HepG2 (cell line): ENCODE measurements around the gene SGF29. TPM values are rescaled to one million over a fixed set of nuclear protein-coding genes. Genes with fewer than 3 reads are reported as not detected.

Experiments used
- ARID2 ChIP-seq: sonication (generic); formaldehyde crosslinking; IDR thresholded peaks from 2 replicates; pipeline ENCODE4 v1.8.1; 2022; ENCODE audit warnings: mild to moderate bottlenecking, missing genetic modification reagents, borderline replicate concordance
- ARNT ChIP-seq: fragments of 450-650 bp; IDR thresholded peaks from 2 replicates; pipeline ENCODE4 v1.6.1; 2017
- EEA1 ChIP-seq: sonication (generic); formaldehyde crosslinking; IDR thresholded peaks from 2 replicates; pipeline ENCODE4 v1.5.1; 2020; ENCODE audit warnings: mild to moderate bottlenecking, missing genetic modification reagents, borderline replicate concordance
- ELF3 ChIP-seq: IDR thresholded peaks from 2 replicates; pipeline ENCODE4 v1.6.1; 2016; ENCODE audit warnings: missing genetic modification reagents, missing compliant biosample characterization
- ERF ChIP-seq: IDR thresholded peaks from 2 replicates; pipeline ENCODE4 v1.6.1; 2018; ENCODE audit warnings: missing biosample characterization, missing genetic modification reagents
- ETV5 ChIP-seq: IDR thresholded peaks from 2 replicates; pipeline ENCODE4 v1.6.1; 2018; ENCODE audit warnings: missing biosample characterization, missing genetic modification reagents, inconsistent platforms, borderline replicate concordance
- FOSL2 ChIP-seq: sonication (generic); formaldehyde crosslinking; IDR thresholded peaks from 2 replicates; pipeline ENCODE4 v1.4.0; 2020; ENCODE audit warnings: missing genetic modification reagents
- GPBP1L1 ChIP-seq: sonication (generic); formaldehyde crosslinking; IDR thresholded peaks from 2 replicates; pipeline ENCODE4 v1.5.0; 2020; ENCODE audit warnings: mild to moderate bottlenecking, missing genetic modification reagents
- IRX3 ChIP-seq: sonication (generic); formaldehyde crosslinking; IDR thresholded peaks from 2 replicates; pipeline ENCODE4 v1.8.1; 2023; ENCODE audit warnings: mild to moderate bottlenecking, low read depth, missing genetic modification reagents, borderline replicate concordance
- ISL2 ChIP-seq: sonication (generic); formaldehyde crosslinking; IDR thresholded peaks from 2 replicates; pipeline ENCODE4 v1.5.0; 2020; ENCODE audit warnings: missing genetic modification reagents
- MED8 ChIP-seq: sonication (generic); formaldehyde crosslinking; IDR thresholded peaks from 2 replicates; pipeline ENCODE4 v1.8.1; 2023; ENCODE audit warnings: mild to moderate bottlenecking, missing genetic modification reagents; ENCODE audit not compliant: insufficient replicate concordance
- MTA3 ChIP-seq: sonication (generic); formaldehyde crosslinking; IDR thresholded peaks from 2 replicates; pipeline ENCODE4 v1.4.0; 2020; ENCODE audit warnings: missing genetic modification reagents
- PHF20 ChIP-seq: sonication (generic); formaldehyde crosslinking; IDR thresholded peaks from 2 replicates; pipeline ENCODE4 v1.5.0; 2020; ENCODE audit warnings: mild to moderate bottlenecking, missing genetic modification reagents
- SMC3 ChIP-seq: IDR thresholded peaks from 2 replicates; pipeline ENCODE4 v1.6.1; 2011; ENCODE audit warnings: low read length, improper control_type of control experiment
- SOX6 ChIP-seq, 2 experiments: fragments of 450-650 bp in 1 of 2; sonication (generic) in 1 of 2; formaldehyde crosslinking in 1 of 2; IDR thresholded peaks; 2 replicates each; pipeline versions ENCODE4 v1.4.0 to v1.6.1; 2017 to 2020; ENCODE audit warnings: antibody characterized with exemption in 1 of 2, mild to moderate bottlenecking in 1 of 2, missing genetic modification reagents in 1 of 2
- TCF12 ChIP-seq, 2 experiments: fragments of 450-650 bp in 1 of 2; sonication (generic) in 1 of 2; formaldehyde crosslinking in 1 of 2; IDR thresholded peaks; 2 replicates each; pipeline versions ENCODE4 v1.6.1 to v1.8.0; 2017 to 2022; ENCODE audit warnings: antibody characterized with exemption in 1 of 2, mild to moderate bottlenecking in 1 of 2, missing genetic modification reagents in 1 of 2, moderate library complexity in 1 of 2
- THAP11 ChIP-seq: IDR thresholded peaks from 2 replicates; pipeline ENCODE4 v1.6.1; 2016; ENCODE audit warnings: missing biosample characterization, missing genetic modification reagents
- ZKSCAN1 ChIP-seq: fragments of 150-350 bp; IDR thresholded peaks from 2 replicates; pipeline ENCODE4 v1.6.1; 2014; ENCODE audit warnings: low read length
- ZKSCAN5 ChIP-seq: sonication (generic); formaldehyde crosslinking; IDR thresholded peaks from 2 replicates; pipeline ENCODE4 v1.5.1; 2020; ENCODE audit warnings: mild to moderate bottlenecking, missing genetic modification reagents
- ZMYM2 ChIP-seq: sonication (generic); formaldehyde crosslinking; IDR thresholded peaks from 2 replicates; pipeline ENCODE4 v1.8.0; 2022; ENCODE audit warnings: mild to moderate bottlenecking, missing genetic modification reagents
- ZNF24 ChIP-seq: fragments of 450-650 bp; IDR thresholded peaks from 2 replicates; pipeline ENCODE4 v1.6.1; 2017; ENCODE audit warnings: antibody characterized with exemption, mild to moderate bottlenecking
- ZNF343 ChIP-seq: sonication (generic); formaldehyde crosslinking; IDR thresholded peaks from 2 replicates; pipeline ENCODE4 v1.4.0; 2020; ENCODE audit warnings: mild to moderate bottlenecking, missing genetic modification reagents
- ZNF441 ChIP-seq: sonication (generic); formaldehyde crosslinking; IDR thresholded peaks from 2 replicates; pipeline ENCODE4 v1.7.0; 2021; ENCODE audit warnings: missing genetic modification reagents, borderline replicate concordance
- ZNF564 ChIP-seq: sonication (generic); formaldehyde crosslinking; IDR thresholded peaks from 2 replicates; pipeline ENCODE4 v1.8.1; 2023; ENCODE audit warnings: mild to moderate bottlenecking, missing genetic modification reagents
- ZNF724P ChIP-seq: sonication (generic); formaldehyde crosslinking; IDR thresholded peaks from 2 replicates; pipeline ENCODE4 v1.8.0; 2022; ENCODE audit warnings: missing genetic modification reagents, borderline replicate concordance
- ZSCAN25 ChIP-seq: sonication (generic); formaldehyde crosslinking; IDR thresholded peaks from 2 replicates; pipeline ENCODE4 v1.8.0; 2022; ENCODE audit warnings: mild to moderate bottlenecking, missing genetic modification reagents
- ZXDC ChIP-seq: sonication (generic); formaldehyde crosslinking; IDR thresholded peaks from 2 replicates; pipeline ENCODE4 v1.5.0; 2020; ENCODE audit warnings: mild to moderate bottlenecking, missing genetic modification reagents
- polyA plus RNA-seq, 8 experiments: library from polyadenylated mRNA; depleted of rRNA in 3 of 8; stranded (reverse) in 7 of 8; unstranded in 1 of 8; fragments of >200 nt; fragmentation: Illumina TruSeq in 4 of 8; extraction: Trizol in 4 of 8; gene quantifications; 2 replicates each; pipeline versions ENCODE4 v1.2.1 to v1.2.3, GENCODE V29; 2011 to 2016; ENCODE audit warnings: low read depth in 4 of 8, missing spikeins in 1 of 8, mixed read lengths in 1 of 8; ENCODE audit not compliant: insufficient read depth in 1 of 8
- total RNA-seq, 5 experiments: library from RNA; depleted of rRNA; stranded (reverse); fragments of >200 nt; fragmentation: Illumina TruSeq; extraction: Trizol; gene quantifications; 2 replicates each; pipeline ENCODE4 v1.2.3, GENCODE V29; 2016; ENCODE audit warnings: low read depth in 1 of 5

Gene SGF29
- total and polyA plus RNA-seq, 2 of the 13 experiments (the other 11 are each of a cell fraction or from before 2014, with no cell fraction given), result 5.0 to 29.4 TPM

GRCh38 chr16:28553776-28554633 lies at the start of gene SGF29 (continued):
- TF ChIP-seq ZSCAN25 (CRISPR knock-in tag) (peak; percentile 89), SMC3 (no peak), ZKSCAN1 (no peak), IRX3 (CRISPR knock-in tag) (peak; percentile 89; the same call in 1 of the 2 replicates), MED8 (CRISPR knock-in tag) (peak; percentile 45), MTA3 (no peak), ISL2 (CRISPR knock-in tag) (peak; percentile 76), ZMYM2 (CRISPR knock-in tag) (peak; percentile 85), PHF20 (CRISPR knock-in tag) (peak; percentile 83), ZNF724P (CRISPR knock-in tag) (peak; percentile 88; the same call in 1 of the 2 replicates), GPBP1L1 (CRISPR knock-in tag) (no peak), ERF (CRISPR knock-in tag) (peak; percentile 95), SOX6 (IDR thresholded peaks at IDR 0.05) (no peak), SOX6 (CRISPR knock-in tag; IDR thresholded peaks at IDR 0.05) (0 out of 2 replicates have a peak, but pooled peaks have one; percentile 60), TCF12 (IDR thresholded peaks at IDR 0.05) (no peak), TCF12 (CRISPR knock-in tag; IDR thresholded peaks at IDR 0.05) (peak; percentile 25; the same call in 1 of the 2 replicates), ZNF24 (no peak; the same call in 1 of the 2 replicates), ELF3 (peak; percentile 81; the same call in 1 of the 2 replicates), FOSL2 (peak; percentile 71), ARNT (no peak), THAP11 (peak; percentile 98), ETV5 (CRISPR knock-in tag) (peak; percentile 86), ZNF441 (CRISPR knock-in tag) (no peak), ZXDC (CRISPR knock-in tag) (peak; percentile 89), ARID2 (CRISPR knock-in tag) (no peak), ZNF343 (peak; percentile 96), EEA1 (CRISPR knock-in tag) (peak; percentile 94), ZKSCAN5 (CRISPR knock-in tag) (peak; percentile 79; the same call in 1 of the 2 replicates), ZNF564 (CRISPR knock-in tag) (peak; percentile 74; the same call in 1 of the 2 replicates)
